ENCODE data around the gene GP1BB.

The GP1BB gene

DNA sequence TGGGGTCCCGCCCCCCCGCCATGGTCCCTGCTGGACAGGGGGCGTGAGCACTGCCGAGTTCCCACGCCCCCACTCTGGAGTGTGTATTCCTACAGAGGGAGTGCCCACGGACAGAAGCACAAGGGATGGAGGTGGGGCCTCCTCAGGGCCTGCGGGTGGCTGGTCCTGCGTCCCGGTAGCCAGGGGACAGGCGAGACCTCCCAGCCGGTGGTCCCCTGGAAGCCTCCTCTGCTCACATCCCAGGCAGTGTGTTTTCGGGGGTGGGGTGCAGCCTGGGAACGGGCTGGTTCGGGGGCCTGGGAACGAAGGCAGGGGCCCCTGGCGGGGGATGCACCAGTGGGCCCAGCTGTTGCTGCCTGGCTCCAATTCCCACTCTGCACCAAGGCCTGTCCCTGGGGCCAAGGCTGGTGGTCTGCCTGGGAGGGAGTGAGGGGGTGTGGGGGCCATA lies 16.1 kb downstream of the GP1BB start:
- in situ Hi-C loops (cut with MboI; ENCODE audit: low sequenced_read_pairs), result no loop called here

- in situ Hi-C loops (cut with MboI; ENCODE audit: low sequenced_read_pairs), result no loop called here
Measured at GRCh38 chr22:19739911-19740449, 16.6 kb downstream of the GP1BB start.

- in situ Hi-C loops (cut with MboI; ENCODE audit: low sequenced_read_pairs), result no loop called here
Measured at GRCh38 chr22:19740586-19740985, 17.2 kb downstream of the GP1BB start.

DNA sequence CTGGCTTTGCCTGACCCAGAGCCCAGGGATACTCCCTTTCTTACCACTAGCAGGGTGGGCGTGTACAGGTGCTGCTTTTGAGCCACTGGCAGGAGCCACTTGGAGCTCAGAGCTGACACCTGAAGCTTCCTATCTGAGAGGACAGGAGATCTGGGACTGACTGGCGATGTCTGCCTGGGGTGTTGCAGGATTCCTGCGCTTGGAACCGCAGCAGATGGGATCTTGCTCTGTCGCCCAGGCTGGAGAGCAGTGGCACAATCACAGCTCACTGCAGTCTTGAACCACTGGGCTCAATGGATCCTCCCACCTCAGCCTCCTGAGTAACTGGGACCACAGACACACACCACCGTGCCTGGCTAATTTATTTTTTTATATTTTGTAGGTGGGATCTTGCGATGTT lies 17.7 kb downstream of the GP1BB start:
- in situ Hi-C loops (cut with MboI; ENCODE audit: low sequenced_read_pairs), result no loop called here

GRCh38 chr22:19742160-19743066 lies 19.1 kb downstream of the GP1BB start:
- in situ Hi-C loops (cut with MboI; ENCODE audit: low sequenced_read_pairs), result no loop called here

DNA sequence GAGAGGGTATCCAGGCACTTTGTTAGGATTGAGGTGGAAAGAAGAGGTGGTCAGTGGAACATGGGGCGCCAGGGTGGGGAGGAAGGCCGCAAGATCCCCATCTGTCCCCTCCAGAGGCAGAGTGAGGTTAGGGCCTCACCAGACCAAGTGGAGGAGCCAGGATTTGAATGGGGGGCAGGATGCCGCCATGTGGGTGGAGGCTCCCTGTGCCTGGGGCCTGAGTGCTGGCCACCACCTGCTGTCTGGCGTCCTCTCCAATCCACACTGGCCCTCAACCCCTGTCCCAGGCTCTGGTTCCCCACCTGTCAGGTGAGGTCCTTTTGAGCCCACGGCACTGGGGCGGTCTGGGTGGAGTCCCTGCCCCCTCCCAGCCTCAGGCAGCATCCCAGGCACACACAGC lies 19.7 kb downstream of the GP1BB start:
- in situ Hi-C loops (cut with MboI; ENCODE audit: low sequenced_read_pairs), result no loop called here

- in situ Hi-C loops (cut with MboI; ENCODE audit: low sequenced_read_pairs), result no loop called here
Measured at GRCh38 chr22:19743651-19744050, 20.3 kb downstream of the GP1BB start.

GRCh38 chr22:19744350-19745006 lies 21.1 kb downstream of the GP1BB start:
- in situ Hi-C loops (cut with MboI; ENCODE audit: low sequenced_read_pairs), result no loop called here

DNA sequence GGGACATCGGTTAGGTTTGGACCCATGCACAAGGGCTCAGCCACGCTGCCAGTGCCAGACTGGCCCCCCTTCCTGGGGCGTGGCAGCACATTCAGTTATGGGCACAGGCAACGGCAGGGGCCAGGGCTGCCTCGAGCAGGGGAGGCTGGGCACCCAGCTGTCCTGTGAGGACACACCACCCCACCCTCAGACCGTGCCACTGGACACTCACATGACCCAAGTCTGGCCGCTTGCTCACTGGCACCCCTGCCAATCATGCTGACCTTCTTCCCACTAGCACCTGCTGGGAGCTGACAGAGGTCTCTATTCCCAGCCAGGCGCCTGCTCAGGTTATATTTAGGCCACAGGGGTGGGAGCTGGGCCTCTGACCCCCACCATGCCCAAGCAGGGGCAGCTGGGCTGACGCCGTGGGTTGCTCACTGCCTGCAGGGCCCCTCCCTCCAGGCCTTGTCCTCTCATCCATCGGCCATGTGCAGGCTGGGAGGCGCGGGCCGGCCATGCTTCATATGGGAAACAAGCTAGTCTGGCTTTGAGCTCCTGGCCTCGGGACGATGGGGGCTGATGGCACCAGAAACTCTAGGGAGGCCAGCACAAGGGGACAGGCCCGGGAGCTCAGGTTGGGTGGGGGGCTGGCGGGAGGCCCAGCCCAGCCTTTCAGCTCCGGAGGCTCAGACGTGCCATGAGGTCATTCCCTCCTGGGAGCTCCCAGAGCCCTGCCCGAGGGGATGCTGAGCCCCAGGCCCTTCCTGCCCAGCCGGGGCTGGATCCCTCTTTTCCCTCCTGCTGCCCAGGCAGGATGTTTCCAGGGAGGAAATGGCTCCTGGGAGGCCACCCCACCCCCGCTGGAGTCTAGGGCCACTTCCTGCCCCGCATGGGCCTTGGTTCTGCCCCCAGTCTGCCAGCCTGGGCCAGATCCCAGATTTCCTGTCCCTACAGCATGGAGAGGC lies 22.1 kb downstream of the GP1BB start:
- in situ Hi-C loops (cut with MboI; ENCODE audit: low sequenced_read_pairs), result no loop called here

DNA sequence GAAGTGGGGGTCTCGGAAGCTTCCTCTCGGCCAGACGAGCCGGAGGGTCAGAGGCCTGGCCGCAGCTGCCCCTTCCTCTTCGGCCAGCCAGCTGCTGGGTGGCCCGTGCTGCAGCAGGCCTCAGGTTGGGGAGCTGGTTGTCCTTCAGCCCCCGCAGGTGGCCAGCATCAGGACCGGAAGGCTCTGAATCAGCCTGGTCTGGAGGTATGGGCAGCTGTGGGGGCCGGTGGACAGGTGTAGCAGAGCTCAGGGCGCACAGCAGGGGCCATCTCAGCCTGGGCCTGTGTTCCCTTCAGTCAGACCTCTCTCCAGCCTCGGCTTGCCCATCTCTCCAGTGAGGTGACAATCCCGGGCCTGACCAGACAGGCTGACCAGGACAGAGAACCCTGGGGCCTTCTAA lies 23.4 kb downstream of the GP1BB start:
- in situ Hi-C loops (cut with MboI; ENCODE audit: low sequenced_read_pairs), result no loop called here

GRCh38 chr22:19747551-19747950 lies 24.2 kb downstream of the GP1BB start:
- in situ Hi-C loops (cut with MboI; ENCODE audit: low sequenced_read_pairs), result no loop called here

- in situ Hi-C loops (cut with MboI; ENCODE audit: low sequenced_read_pairs), result no loop called here
Measured at GRCh38 chr22:19748139-19748538, 24.8 kb downstream of the GP1BB start.

- in situ Hi-C loops (cut with MboI; ENCODE audit: low sequenced_read_pairs), result no loop called here
Measured at GRCh38 chr22:19748991-19749664, 25.8 kb downstream of the GP1BB start.

- in situ Hi-C loops (cut with MboI; ENCODE audit: low sequenced_read_pairs), result no loop called here
Measured at GRCh38 chr22:19749876-19750275, 26.5 kb downstream of the GP1BB start.

GRCh38 chr22:19750507-19751490 lies 27.5 kb downstream of the GP1BB start:
- in situ Hi-C loops (cut with MboI; ENCODE audit: low sequenced_read_pairs), result no loop called here

DNA sequence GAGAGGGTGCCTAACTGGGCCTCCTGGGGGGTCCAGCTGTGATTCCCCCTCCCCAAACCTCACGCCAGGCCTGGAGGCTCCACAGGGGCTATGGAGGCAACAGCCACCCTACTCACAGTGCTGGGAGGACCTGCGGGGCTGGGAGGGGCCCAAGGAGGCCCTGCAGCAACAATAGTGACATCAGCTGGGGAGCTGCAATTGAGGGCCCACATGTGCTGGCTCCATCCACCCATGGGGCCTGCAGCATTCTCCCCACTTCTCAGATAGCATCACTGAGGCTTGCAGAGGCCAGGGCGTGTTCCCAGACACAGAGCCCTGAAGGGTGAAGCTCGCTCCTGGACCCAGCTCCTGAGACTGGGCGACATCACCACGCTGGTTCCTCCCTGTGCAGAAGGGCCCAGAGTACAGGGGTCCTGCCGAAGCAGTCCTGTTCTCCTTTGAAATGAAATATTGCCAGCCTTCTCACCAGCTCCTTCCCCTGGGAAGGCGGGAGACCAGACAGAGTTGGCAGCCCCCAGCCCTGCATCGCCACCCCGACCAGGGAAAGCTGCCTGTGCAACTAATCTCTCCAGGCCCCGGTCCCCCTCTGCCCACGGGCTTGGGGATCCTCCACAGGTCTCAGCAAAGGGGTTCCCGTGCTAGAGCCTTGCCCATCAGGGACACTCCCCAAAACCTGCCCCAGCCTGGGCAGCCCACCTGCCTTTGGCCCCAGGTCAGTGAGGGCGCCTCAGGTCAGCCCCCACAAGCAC lies 28.3 kb downstream of the GP1BB start:
- in situ Hi-C loops (cut with MboI; ENCODE audit: low sequenced_read_pairs), result no loop called here

GRCh38 chr22:19753090-19753842 lies 29.9 kb downstream of the GP1BB start:
- in situ Hi-C loops (cut with MboI; ENCODE audit: low sequenced_read_pairs), result no loop called here

Data from HL-60/S4 treated with retinoic acid at 250 ng/mL for 4 days and 3 days (cell line).